ENCODE data around the gene MGP.

Gene MGP

DNA sequence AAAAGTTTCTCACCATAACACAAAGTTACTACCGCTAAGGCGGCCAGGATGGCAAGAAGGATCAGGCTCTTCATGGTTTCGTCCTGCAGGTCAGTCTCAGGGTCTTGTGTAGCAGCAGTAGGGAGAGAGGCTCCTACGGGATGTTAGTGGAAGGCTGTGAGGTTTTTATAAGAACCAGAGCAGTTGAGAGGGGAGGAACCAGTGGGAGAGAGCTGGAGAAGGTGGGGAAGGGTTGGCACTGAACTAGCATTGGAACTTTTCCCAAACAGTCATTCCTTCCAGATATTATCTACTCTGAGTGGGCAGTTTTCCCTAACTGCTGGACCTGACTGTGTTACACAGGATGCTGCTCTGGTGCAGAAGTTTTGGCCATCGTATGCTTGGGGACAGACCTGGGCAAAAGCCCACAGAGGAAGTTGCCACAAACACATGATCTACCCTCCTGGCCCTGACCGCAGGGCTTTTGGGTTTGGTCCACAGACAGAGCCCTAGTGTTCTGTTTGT lies at the start of gene MGP:
TSS of gene MGP (minus strand) at position 137 of the 504 bp plus-strand sequence. CDS start at position 74, 63 bp downstream.
- DNase-seq: no peak

DNA sequence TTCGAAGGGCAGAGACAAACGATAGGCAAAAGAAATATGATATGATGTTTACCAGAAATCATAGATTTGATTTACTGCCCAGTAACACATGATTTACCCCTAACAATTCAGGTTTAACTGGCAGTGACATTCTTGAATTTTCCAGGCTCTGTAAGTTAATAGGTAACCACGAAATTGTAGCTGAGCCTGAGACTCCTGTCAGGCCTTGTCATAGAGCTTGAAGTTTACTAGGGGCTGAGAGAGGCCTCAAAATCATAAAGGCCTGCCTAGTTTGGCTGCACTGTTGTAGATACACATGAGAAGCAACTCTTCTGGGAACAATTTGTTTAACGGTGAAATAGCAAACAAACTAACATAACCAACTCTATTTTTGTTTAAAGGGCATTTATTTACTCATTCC lies 49.4 kb upstream of the MGP start:
- no peak for DNase-seq

DNA sequence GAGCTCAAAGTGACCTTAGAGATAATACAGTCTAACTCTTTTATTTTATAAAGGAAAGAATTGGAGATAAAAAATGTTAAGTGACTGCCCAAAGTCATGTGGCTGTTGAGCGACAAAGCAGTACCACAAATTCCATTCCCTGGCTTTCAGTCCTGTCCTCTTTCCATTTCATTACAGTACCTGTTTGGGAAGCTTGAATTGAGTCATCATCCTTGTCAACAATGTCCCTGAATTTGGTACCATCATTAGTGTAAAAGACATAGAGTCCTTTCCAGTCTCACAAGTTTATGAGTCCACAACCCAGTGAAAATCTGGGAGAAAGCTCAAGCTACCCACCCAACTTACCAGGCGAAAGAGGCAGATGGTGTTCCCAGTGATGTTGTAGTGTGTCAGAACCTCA lies 48.9 kb upstream of the MGP start:
- no peak for DNase-seq

DNA sequence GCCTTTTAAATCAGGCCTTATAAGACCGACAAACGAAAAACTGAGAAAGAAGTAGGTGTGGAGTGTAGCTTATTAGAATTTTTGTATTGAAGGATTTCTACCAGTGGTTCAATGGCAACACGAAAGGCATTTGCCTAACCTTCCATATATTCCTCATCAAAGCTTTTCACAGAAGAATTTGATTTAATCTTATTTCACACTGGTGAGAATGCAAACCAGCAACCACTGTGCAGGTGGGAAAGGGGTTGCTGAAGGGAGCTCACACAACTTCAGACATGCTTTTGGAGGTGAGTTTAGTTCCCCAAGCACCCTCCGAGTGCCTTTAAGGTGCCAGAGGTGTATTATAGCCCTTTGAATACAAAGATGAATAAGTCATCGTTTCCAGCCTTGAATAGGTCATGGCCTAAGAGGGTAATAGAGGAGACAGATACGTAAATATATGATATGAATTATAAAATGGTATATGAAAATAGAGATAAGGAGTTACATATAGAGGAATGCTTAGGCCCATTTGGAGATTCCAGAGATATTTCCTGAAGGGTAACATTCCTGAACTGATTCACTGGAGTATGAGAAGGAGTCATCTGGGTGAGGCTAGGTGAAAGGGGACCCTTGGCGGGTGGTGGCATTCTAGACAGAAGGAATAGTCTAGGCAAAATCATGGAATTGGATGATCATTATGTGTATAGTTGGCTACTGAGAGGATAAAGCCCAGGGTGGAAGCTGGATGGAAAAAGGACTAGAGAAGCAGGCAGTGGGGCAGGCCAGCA lies 46.3 kb upstream of the MGP start:
- no peak for DNase-seq

DNA sequence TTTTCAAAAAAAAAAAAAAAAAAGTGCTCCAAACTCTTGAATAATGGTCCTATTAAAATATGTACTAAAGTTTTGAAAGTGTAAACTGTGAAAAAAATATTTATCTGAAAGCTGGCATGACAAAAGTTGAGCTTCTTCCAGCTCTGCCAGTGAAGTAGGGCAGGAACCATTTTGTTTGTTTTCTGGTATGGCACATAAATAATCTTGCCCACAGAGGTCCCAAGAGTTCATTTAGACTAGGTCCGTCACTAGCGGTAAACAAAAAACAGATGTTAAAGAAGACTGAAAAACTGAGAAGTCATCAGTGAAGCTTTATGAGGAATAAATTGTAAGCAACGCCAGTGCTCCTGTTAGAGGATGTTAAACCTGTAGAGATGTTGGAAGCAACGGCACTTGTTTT lies 45.7 kb upstream of the MGP start:
- no peak for DNase-seq

DNA sequence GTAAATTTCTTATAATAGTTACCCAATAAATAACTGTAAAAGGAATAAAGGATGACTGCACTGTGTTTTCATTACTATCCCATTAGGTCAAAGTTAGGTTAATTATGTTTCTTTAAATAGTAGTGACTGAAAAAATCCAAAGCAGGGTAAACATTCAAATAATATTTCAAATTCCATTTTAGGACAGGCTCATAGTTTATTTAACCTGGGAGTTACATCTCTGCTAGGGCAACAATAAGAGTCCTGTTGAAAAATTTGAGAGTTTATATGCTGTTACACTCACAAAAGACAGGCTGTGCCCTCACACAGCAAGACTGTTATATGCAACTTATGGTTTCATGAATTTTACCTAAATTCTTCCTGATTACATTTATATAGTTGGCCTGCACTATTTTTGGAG lies 44.6 kb upstream of the MGP start:
- DNase-seq: no peak

DNA sequence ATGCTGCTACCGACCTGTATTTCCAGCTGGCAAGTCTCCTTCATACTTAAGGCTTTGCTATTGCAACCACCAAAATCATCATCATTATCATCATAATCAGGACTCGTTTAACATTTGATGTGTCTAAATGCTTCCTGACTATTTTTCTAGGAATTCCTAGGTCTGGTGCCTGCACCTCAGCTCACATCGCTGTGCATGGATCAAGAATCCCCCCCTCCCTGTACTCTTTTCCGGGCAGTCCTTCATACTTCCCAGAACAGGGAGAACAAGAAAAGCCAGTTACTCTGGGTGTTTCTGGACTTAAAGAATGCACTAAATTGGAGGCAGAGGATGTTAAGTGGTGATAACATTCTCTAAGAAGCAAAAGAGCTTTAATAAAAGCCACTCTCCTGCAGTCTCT lies 43.3 kb upstream of the MGP start:
- DNase-seq: peak; percentile 3

DNA sequence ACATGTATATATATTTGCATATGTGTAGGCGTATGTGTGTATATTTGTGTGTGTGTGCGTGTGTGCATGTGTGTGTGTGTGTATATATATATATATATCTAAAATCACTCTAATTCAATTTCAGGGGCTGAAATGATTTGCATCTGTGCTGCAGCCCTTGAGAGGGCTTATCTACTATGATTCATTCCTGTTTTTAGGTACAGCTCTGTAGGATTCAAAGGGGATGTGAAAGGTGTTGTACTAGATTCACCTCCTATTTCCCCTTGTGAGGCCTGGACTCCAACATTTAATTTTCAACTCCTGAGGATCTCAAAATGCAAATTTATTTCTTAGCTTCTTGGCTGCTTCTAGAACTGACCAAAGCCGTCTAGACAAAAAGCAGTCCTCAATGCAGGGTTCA lies 41.6 kb upstream of the MGP start:
- DNase-seq: no peak

DNA sequence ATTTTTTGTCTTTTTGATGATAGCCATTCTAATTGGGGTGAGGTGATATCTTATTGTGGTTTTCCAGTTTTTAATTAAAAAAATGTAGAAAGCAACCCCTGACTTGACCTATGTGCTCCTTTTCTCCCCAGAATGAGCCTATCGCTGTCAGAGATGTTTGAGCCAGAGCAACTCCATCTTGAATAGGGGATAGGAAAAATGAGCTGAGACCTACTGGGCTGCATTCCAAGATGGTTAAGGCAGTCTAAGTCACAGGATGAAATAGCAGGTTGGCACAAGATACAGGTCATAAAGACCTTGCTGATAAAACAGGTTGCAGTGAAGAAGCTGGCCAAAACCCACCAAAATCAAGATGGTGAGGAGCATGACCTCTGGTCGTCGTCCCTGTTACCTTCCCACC lies 38.9 kb upstream of the MGP start:
- DNase-seq: no peak

DNA sequence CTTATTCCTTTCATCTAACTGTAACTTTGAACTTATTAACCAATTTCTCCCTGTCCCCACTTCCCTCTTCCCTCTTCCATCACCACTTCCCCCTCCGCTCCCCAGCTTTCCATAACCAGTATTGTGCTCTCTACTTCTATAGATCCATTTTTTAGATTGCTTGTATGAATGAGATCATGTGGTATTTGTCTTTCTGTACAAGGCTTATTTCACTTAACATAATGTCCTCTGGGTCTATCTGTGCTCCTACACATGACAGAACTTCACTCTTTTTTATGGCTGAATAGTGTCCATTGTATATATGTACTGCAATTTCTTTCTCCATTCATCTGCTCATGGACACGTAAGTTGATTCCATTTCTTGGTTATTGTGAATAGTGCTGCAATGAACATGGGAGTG lies 38.3 kb upstream of the MGP start:
- no peak for DNase-seq

DNA sequence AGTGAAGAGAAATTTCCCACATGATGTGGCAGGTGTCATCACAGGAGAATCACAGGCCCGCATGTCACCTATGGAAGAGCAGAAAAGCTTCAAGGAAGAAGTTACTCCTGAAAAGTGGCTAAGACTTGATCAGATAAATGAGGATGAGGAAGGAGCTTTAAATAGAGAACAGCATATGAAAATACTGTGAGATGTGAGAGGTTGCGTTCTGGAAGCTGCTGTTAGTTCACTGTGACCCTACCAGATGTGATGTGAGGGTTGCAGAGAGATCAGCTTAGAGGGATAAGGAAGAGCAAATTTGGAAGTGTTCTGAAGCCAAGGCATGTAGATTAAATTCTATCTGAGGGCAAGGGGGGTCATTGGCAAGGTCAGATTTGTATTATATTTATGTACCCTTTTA lies 35.6 kb upstream of the MGP start:
- no peak for DNase-seq

DNA sequence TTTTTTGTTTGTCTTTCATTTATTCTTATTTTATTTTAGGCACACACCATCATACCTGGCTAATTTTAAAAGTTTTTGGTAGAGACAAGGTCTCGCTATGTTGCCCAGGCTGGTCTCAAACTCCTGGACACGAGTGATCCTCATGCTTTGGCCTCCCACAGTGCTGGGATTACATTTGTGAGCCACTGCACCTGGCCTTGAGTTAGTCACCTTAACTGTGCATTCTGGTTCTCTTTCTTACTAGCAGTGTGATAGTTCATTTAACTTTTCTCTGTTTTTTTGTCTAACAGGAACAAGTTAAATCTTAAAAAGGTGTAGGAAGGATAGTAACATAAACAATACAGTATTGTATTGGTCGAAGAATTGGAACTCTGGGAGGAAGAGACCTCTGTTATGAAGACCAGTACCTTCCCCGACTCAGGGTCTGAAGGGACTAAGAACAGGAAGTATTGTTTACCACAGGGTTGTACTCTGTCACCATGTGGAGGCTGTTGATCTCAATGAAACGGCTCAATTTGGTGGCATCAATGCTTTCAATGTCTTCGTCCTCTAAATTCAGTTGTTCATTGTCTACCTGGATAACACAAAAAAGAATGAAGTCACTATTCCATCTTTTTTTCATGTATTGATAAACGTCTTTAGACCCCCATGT lies 34.9 kb upstream of the MGP start:
- DNase-seq: no peak

DNA sequence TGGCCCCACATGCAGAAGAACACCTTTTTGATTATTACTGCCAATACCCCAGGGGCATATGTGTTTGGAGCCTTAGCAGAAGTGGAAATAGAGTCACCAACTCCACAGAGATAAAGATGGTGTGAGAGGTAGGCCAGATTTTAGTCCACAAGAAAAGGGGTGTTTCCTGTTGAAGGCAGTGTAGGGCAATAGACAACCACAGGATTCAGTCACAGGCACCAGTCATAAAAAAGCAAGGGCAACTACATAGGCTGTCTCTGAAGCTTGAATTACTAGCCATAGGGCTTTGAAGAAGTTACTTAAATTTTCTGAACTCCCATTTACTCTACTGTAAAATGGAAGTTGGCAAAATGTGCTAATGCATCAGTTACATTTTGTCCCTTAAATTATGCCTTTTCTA lies 33.8 kb upstream of the MGP start:
- no peak for DNase-seq

DNA sequence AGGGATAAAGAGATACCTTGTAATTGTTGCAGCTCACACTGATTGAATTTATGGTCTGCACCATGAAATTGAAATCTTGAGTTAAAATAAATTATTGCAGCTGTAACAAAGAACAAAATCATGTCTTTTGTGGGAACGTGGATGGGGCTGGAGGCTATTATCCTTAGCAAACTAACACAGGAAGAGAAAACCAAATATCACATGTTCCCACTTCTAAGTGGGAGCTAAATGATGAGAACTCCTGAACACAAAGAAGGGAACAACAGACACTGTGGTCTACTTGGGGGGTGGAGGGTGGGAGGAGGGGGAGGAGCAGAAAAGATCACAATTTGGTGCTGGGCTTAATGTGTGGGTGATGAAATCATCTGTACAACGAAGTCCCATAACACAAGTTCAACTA lies 30.1 kb upstream of the MGP start:
- DNase-seq: no peak

DNA sequence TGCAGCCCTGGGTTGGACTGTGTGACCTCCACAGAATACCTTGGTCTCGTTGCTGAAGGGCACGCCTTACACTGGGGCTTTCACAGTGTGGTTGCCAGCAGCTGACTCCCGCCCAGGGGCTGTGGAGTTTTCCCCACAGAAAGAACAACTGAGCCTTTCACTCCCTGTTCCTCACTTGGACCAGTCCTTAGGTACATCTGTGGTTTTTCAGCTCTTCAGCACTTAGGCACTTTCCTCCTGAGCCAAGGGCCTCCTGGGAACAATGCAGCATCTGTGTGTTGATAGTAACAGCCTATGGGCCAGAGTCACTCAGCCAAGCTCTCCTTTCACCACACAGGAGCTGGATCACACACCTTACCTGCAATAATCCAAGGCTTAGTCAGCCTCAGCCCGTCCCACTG lies 27.7 kb upstream of the MGP start:
- DNase-seq: no peak

DNA sequence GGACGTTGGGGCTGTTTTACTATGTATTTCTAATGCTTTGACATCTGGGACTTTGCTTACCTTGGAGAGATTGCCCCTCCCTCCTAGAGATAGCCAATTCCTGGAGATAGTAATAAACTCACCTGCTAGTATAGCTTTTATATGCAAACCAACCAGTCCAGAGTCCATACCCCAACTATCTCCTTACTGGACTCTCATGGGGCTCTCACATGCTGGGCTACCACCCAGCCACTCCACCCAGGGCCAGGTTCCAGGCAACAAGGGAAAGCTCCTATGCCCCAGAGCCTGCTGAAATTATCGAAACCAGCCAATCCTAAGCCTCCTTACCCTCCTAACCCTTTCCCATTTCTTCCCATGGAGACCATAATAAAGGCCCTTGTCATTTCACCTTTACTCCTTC lies 25.5 kb upstream of the MGP start:
- DNase-seq: no peak

DNA sequence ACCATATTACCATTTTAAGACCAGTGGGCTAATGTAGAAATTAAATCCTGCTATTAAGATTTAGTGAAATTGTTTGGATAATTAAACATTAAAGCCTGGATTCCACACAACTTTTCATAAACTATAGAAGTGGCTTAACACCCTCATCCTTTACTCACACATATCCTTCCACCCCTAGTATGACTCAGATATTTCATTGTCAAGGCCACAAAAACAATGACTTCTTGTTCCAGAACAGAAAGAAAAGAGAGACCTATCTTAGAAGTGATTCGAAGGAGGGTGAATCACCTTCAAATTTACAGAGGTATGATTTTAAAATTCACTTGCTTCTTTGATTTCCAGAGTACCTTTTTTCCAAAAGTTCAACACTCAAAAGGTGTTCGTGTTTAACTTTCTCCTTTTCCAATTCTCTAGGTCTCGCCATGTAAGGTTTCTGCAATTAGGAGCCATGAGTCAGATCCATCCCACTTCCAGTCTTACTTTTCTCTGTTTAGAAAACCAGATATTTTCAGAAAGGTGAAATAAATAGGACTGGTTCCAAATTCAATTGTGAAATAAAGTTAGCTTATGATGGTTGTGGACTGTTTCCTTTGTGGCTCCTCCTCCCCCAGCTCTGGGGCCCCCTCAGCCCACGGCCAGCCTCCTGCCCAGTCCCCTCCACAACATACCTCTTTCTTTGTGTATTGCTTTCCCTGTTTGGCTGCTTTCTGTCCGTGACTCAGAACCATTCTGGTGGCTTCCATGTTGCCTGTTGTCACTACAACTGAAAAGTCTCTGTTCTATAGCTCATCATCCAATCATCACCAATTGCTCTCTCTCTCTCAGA lies 24.6 kb upstream of the MGP start:
- DNase-seq: no peak

DNA sequence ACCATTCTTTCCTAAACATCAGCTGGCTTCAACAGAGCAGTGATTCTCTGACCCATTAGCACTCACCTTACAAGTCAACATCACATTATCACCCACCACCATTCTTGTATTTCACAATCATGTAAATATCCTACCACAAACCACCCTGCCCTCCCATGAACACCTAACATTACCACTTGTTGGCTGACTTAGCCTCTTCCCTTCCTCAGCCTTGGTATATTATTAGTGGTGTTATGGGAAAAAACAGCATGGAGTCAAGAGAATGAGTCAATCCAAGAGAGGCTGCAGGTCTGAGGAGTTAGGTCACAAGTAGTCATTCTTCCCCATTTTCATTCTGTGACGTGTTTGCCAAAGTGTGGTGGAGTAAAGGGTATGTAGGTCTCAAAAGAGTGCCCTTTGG lies 22.3 kb upstream of the MGP start:
- DNase-seq: no peak

DNA sequence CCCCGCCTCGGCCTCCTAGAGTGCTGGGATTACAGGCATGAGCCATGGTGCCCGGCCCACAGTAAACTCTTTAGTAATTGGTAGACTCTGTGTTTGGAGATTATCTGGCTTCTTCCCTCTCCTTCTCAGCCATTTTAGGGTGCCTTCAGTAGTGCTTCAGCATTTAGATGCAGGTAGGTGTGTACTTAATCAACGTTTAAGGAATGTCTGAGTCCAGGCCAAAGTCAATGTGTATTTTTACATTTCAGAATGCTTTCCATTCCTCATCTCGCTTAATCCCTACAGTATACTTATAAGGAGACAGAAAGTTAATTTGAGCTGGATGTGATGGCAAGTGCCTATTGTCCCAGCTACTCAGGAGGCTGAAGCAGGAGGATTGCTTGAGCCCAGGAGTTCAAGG lies 20.5 kb upstream of the MGP start:
- DNase-seq: no peak

DNA sequence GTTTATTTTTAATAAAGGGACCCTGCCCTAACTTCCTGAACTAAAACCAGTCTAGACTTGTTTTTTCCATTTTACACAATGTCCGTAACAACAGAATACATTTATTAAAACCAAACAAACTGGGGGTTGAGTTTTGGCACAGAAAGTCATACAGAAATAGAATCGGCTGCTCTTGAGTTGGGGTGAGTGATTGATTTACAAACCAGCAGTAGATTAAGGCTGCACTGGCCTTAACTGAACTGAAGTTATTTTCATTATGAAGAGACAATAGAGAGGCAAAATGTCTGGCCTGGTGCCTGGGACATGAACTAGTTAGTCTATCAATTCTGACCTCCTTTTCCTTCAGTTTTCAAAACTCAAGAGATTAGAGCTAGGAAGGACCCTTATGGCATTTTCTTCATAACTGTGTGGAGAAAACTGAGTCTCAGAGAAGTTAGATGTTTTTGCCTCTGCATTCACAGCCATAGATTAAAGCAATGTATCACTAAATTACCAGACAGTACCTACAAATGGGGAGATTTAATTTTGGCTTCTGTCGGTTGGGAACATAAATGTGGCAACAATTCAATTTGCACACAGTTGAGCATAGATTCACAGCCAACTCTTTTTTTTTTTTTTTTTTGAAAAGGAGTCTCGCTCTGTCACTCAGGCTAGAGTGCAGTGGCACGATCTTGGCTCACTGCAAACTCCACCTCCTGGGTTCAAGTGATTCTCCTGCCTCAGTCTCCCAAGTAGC lies 19.8 kb upstream of the MGP start:
- DNase-seq: no peak

DNA sequence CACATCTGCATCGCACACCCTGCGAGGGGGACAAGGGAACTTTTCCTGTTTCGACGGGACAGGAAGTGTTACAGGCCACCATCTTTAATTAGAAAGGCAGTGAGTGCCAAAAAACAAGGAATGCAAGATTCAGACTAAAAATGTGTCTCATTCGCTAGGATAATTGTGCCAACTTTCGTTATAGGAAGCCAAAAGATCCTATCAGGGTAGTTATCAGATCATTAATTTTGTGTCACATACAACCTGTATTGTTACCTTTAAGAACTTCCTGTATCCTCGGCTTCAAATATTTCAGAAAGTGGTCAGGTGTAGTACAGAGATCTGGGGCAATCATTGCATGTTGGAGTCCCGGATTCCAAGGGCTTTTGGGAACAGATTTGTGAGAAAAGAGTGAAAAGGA lies 19.2 kb upstream of the MGP start:
- DNase-seq: no peak

DNA sequence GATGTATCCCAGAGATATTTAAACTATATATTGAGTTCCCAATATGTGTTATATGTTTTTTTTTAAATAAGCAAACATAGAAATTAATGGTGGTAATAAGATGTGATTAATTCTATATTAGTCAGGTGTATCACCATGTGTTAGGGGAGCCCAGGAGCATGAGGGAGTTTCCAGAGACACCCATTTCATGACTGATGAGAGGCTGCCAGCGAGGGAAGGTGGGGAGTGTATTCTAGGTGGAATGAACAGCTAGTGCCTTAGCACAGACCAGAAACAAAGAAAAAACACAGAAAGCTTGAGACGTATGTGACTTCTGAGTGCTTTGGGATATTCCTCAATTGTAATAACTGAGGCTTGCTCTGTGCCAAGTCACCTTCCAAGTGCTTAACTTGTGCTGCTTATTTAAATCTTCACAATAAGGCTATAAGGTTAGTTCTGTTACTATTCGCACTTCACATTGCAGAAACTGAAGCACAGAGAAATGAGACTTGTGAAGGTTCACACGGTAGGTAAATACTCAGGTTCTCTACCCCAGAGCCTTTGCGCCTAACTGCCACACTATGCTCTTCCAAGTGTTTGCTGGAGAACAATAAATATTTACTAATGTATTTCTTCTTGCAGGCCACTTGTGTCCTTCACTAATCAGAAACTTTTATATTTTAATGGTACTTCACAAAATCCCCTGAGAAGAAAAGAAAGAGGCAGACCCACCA lies 17.9 kb upstream of the MGP start:
- DNase-seq: no peak

All from NCI-H748 treated with DMSO at 0.1 percent for 48 hours (cell line).